Tibial nerve (tissue), 4 donors: ENCODE results near the gene SLCO3A1.

Source experiments
- CTCF ChIP-seq, 5 experiments: fragments of 200-600 bp in 3 of 5; fragments of 450-650 bp in 2 of 5; sonication (generic) in 3 of 5; IDR thresholded peaks; one replicate each; pipeline ENCODE4 v1.5.1; 2016 to 2019; ENCODE audit warnings: antibody characterized with exemption in 5 of 5, mild to moderate bottlenecking in 3 of 5, moderate library complexity in 2 of 5
- EP300 ChIP-seq, 2 donors: sonication (generic); formaldehyde crosslinking; IDR thresholded peaks; one replicate each; pipeline ENCODE4 v1.6.1; 2017; ENCODE audit warnings: antibody characterized with exemption in 2 of 2, mild to moderate bottlenecking in 1 of 2
- POLR2A ChIP-seq, 2 donors: fragments of 450-650 bp; IDR thresholded peaks; one replicate each; pipeline ENCODE4 v1.6.1; 2017; ENCODE audit warnings: antibody characterized with exemption in 2 of 2, mild to moderate bottlenecking in 2 of 2, moderate library complexity in 2 of 2

GRCh38 chr15:92100751-92101150, 247.2 kb downstream of the SLCO3A1 start:
- TF ChIP-seq CTCF (IDR thresholded peaks at IDR 0.05) (no peak), EP300 (IDR thresholded peaks at IDR 0.05) (no peak), POLR2A (IDR thresholded peaks at IDR 0.05) (no peak)
